SU-DHL-6 (cell line): ENCODE measurements around the gene MPHOSPH6.

Source experiments
- CTCF ChIP-seq: fragments of 200-600 bp; sonication (generic); IDR thresholded peaks from one replicate; pipeline ENCODE4 v1.5.1; 2017; ENCODE audit warnings: antibody characterized with exemption, mild to moderate bottlenecking, low read length, moderate library complexity; ENCODE audit not compliant: insufficient read depth, poor library complexity, severe bottlenecking
- EZH2phosphoT487 ChIP-seq: fragments of 200-600 bp; sonication (generic), shearing (Covaris generic); conservative IDR thresholded peaks from 2 replicates; pipeline ENCODE4 v1.6.1; 2018; ENCODE audit warnings: mild to moderate bottlenecking, antibody characterized with exemption, low read length, moderate library complexity, mixed read lengths

GRCh38 chr16:82219298-82219697, 49.3 kb upstream of the MPHOSPH6 start:
- TF ChIP-seq CTCF (no peak), EZH2phosphoT487 (no peak)
